Esophagus muscularis mucosa (tissue), 4 donors: ENCODE data around the gene NDUFA11.

Experiments
- EP300 ChIP-seq: sonication (generic); formaldehyde crosslinking; IDR thresholded peaks from one replicate; pipeline ENCODE4 v1.6.1; 2017; ENCODE audit warnings: antibody characterized with exemption
- POLR2A ChIP-seq: fragments of 450-650 bp; IDR thresholded peaks from one replicate; pipeline ENCODE4 v1.6.1; 2017; ENCODE audit warnings: antibody characterized with exemption, moderate library complexity, mild to moderate bottlenecking, low read depth
- TF ChIP-seq, protein P1 (sequence below), 3 experiments: fragments of 200-600 bp in 2 of 3; fragments of 450-650 bp in 1 of 3; sonication (generic) in 2 of 3; IDR thresholded peaks; one replicate each; pipeline ENCODE4 v1.5.1; 2017 to 2019; ENCODE audit warnings: antibody characterized with exemption in 3 of 3, mild to moderate bottlenecking in 2 of 3, moderate library complexity in 1 of 3

GRCh38 chr19:5941673-5942072 lies 38.1 kb upstream of the NDUFA11 start:
- TF ChIP-seq POLR2A (no peak), EP300 (no peak)
- TF ChIP-seq, protein P1, sequence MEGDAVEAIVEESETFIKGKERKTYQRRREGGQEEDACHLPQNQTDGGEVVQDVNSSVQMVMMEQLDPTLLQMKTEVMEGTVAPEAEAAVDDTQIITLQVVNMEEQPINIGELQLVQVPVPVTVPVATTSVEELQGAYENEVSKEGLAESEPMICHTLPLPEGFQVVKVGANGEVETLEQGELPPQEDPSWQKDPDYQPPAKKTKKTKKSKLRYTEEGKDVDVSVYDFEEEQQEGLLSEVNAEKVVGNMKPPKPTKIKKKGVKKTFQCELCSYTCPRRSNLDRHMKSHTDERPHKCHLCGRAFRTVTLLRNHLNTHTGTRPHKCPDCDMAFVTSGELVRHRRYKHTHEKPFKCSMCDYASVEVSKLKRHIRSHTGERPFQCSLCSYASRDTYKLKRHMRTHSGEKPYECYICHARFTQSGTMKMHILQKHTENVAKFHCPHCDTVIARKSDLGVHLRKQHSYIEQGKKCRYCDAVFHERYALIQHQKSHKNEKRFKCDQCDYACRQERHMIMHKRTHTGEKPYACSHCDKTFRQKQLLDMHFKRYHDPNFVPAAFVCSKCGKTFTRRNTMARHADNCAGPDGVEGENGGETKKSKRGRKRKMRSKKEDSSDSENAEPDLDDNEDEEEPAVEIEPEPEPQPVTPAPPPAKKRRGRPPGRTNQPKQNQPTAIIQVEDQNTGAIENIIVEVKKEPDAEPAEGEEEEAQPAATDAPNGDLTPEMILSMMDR (IDR thresholded peaks at IDR 0.05), result no peak
